LNCaP clone FGC (cell line): ENCODE measurements around the gene ZNF628.
A peak's percentile ranks its signal among the peaks of the same experiment; 100 is the strongest.

Source experiments
- DNase-seq: peaks from one replicate; pipeline ENCODE4 v3.0.0-alpha.2; 2011; ENCODE audit warnings: low read depth
- H3K4me3 ChIP-seq: 2 replicates; pipeline ENCODE4 v1.5.1; 2011; ENCODE audit warnings: mild to moderate bottlenecking, low read depth, low read length, control low read depth
- CTCF ChIP-seq: IDR thresholded peaks from 2 replicates; pipeline ENCODE4 v1.5.1; 2012; ENCODE audit warnings: mild to moderate bottlenecking; ENCODE audit not compliant: control insufficient read depth, insufficient read depth; ENCODE audit errors: extremely low read depth

ZNF628 gene

GRCh38 chr19:55500368-55500952, 24.0 kb downstream of the ZNF628 start:
- H3K4me3 ChIP-seq, result no peak overlapping the region
- TF ChIP-seq CTCF, result no peak
- no peak for DNase-seq

DNA sequence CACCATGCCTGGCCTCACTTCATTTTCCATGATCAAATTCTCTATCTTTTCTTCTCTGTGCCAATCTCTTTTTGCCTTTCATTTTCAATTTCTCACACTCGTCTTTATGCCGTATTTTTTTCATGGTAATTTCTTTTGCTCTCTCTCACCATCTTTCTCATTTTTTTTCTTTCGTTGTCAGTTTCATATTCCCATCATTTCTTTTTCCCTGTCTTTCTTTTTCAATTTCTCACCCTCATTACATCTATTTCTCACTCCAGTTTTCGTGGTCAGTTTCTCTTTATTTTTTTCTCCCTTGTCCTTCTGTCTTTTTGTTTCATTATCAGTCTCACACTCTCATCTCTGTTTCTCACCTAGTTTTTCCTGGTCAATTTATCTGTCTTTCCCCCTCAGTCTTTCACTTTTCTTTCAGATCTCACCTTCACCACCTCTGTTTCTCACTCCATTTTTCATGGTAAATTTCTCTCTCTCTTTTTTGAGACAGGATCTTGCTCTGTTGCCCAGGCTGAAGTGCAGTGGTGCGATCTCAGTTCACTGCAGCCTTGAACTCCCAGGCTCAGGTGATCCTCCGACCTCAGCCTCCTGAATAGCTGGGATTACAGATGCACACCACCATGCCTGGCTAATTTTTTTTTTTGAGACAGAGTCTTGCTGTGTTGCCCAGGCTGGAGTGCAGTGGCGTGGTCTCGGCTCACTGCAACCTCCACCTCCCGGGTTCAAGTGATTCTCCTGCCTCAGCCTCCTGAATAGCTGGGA, 26.0 kb downstream of the ZNF628 start:
- no peak overlapping the region for H3K4me3 ChIP-seq
- no peak for DNase-seq
- no peak for TF ChIP-seq CTCF

DNA sequence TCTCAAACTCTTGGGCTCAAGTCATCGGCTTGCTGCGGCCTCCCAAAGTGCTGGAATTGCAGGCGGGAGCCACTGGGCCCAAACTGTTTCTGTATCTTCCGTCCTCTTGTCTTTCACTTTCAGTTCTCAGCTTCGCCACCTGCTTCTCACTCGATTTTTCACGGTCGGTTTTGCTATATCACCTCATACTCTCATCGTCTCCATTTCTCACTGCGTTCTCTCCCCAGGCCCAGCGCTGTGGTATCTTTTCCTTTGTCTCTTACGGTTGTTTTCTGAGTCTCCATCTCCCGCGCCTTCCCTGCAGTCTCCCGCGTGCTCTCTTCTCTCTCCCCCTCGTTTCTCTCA, 26.7 kb downstream of the ZNF628 start:
- DNase-seq, result no peak
- H3K4me3 ChIP-seq, result no peak overlapping the region
- TF ChIP-seq CTCF, result no peak

DNA sequence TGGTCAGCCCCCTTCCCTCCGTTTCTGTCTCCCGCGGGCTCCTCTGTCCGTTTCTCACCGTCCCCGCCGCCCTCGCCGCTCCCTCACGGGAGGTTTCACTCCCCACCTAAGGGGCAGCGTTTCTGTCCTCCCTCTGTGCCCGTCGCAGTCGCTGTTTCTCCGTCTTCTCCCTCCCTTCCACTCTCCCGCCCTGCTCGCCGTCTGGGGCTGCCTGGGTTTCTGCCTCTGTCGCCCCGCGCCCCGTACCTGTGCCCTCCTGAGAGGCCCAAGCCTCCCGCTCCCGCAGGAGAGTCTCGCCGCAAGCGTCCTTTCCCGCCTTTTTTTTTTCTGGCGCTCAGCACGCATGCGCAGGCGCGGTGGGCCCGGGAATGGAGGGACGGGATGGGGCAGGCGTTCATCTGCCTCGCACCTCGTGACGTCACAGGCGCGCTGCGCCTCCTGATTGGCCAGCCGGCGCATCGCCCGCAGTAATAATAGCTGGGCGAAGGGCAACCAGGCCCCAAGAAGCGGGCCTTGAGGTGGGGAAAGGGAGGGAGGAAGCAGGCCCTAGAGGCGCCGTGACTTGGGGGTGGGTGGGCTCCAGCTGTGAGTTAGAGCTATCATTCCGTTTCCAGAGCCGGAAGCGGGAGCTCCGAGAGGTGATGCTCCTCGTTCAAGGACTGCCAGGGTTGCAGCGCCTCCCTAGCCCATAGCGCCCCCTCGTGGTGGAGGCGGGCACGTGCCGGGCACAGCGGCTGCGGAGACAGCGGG, 27.3 kb downstream of the ZNF628 start:
- peak; percentile 74 for DNase-seq
- peak; percentile 98 for TF ChIP-seq CTCF
- H3K4me3 ChIP-seq, result peak overlapping the region; percentile 35

- no peak for TF ChIP-seq CTCF
- H3K4me3 ChIP-seq, result no peak overlapping the region
- no peak for DNase-seq
Measured at GRCh38 chr19:55504252-55504603, 27.8 kb downstream of the ZNF628 start.

- no peak overlapping the region for H3K4me3 ChIP-seq
- no peak for TF ChIP-seq CTCF
- no peak for DNase-seq
Measured at GRCh38 chr19:55504981-55505380, 28.6 kb downstream of the ZNF628 start.
